ENCODE results near the gene RBP3.

RBP3 gene

GRCh38 chr10:47396311-47396717 lies 48.2 kb downstream of the RBP3 start:
- Histone ChIP-seq H3K9me2 (replicated peaks; ENCODE audit: insufficient read depth, low read length) (no peaks in the 10 kb centered on the region), H3K4me2 (ENCODE audit: low read depth, low read length) (no peak overlapping the region), H4K20me1 (ENCODE audit: insufficient read depth, low read length) (no peaks in the 10 kb centered on the region), H3K4me3 (ENCODE audit: low read length) (no peak overlapping the region), H3K9me3 (replicated peaks; ENCODE audit: insufficient read depth, low read length) (no peaks in the 10 kb centered on the region), H3K4me1 (ENCODE audit: low read length) (no peaks in the 10 kb centered on the region), H3K27me3 (replicated peaks; ENCODE audit: insufficient read depth, low read length) (peaks cover 6% of the 10 kb centered on the region; the same call in 1 of the 2 replicates), H2AFZ (ENCODE audit: low read length) (no peak overlapping the region), H3K9ac (ENCODE audit: low read length) (no peak overlapping the region), H3K79me2 (ENCODE audit: low read length) (no peaks in the 10 kb centered on the region), H3K36me3 (replicated peaks; ENCODE audit: insufficient read depth, low read length) (no peaks in the 10 kb centered on the region), H3F3A (ENCODE audit: insufficient read depth, low read length) (no peaks in the 10 kb centered on the region), H3K27ac (ENCODE audit: low read length) (no peak overlapping the region)
- TF ChIP-seq EZH2 (optimal IDR thresholded peaks at IDR 0.05; ENCODE audit: low read depth, low read length) (no peak), EZH2phosphoT487 (IDR thresholded peaks at IDR 0.05; ENCODE audit: low read length) (no peak)
- TF ChIP-seq, protein P1, sequence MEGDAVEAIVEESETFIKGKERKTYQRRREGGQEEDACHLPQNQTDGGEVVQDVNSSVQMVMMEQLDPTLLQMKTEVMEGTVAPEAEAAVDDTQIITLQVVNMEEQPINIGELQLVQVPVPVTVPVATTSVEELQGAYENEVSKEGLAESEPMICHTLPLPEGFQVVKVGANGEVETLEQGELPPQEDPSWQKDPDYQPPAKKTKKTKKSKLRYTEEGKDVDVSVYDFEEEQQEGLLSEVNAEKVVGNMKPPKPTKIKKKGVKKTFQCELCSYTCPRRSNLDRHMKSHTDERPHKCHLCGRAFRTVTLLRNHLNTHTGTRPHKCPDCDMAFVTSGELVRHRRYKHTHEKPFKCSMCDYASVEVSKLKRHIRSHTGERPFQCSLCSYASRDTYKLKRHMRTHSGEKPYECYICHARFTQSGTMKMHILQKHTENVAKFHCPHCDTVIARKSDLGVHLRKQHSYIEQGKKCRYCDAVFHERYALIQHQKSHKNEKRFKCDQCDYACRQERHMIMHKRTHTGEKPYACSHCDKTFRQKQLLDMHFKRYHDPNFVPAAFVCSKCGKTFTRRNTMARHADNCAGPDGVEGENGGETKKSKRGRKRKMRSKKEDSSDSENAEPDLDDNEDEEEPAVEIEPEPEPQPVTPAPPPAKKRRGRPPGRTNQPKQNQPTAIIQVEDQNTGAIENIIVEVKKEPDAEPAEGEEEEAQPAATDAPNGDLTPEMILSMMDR (IDR thresholded peaks at IDR 0.05; ENCODE audit: low read length), result no peak
- no peak for DNase-seq

GRCh38 chr10:47397256-47397655 lies 49.1 kb downstream of the RBP3 start:
- no peak for DNase-seq

GRCh38 chr10:47400251-47400650 lies 52.1 kb downstream of the RBP3 start:
- H3K27me3 ChIP-seq (replicated peaks; ENCODE audit: insufficient read depth, low read length), result no peaks in the 10 kb centered on the region
- H4K20me1 ChIP-seq (ENCODE audit: insufficient read depth, low read length), result no peaks in the 10 kb centered on the region

More at GRCh38 chr10:47397256-47397655, 49.1 kb downstream of the RBP3 start:
- Histone ChIP-seq H3K9me3 (replicated peaks; ENCODE audit: insufficient read depth, low read length) (no peaks in the 10 kb centered on the region), H3K9ac (ENCODE audit: low read length) (no peak overlapping the region), H4K20me1 (ENCODE audit: insufficient read depth, low read length) (no peaks in the 10 kb centered on the region), H3F3A (ENCODE audit: insufficient read depth, low read length) (no peaks in the 10 kb centered on the region), H3K4me2 (ENCODE audit: low read depth, low read length) (no peak overlapping the region), H2AFZ (ENCODE audit: low read length) (no peak overlapping the region), H3K79me2 (ENCODE audit: low read length) (no peaks in the 10 kb centered on the region), H3K27me3 (replicated peaks; ENCODE audit: insufficient read depth, low read length) (peaks cover 6% of the 10 kb centered on the region; the same call in 1 of the 2 replicates), H3K9me2 (replicated peaks; ENCODE audit: insufficient read depth, low read length) (no peaks in the 10 kb centered on the region), H3K36me3 (replicated peaks; ENCODE audit: insufficient read depth, low read length) (no peaks in the 10 kb centered on the region), H3K27ac (ENCODE audit: low read length) (no peak overlapping the region), H3K4me1 (ENCODE audit: low read length) (no peaks in the 10 kb centered on the region), H3K4me3 (ENCODE audit: low read length) (no peak overlapping the region)
- TF ChIP-seq EZH2phosphoT487 (IDR thresholded peaks at IDR 0.05; ENCODE audit: low read length), result no peak
- no peak for TF ChIP-seq EZH2 (optimal IDR thresholded peaks at IDR 0.05; ENCODE audit: low read depth, low read length)
- TF ChIP-seq, protein P1 (IDR thresholded peaks at IDR 0.05; ENCODE audit: low read length), result no peak

More at GRCh38 chr10:47400251-47400650, 52.1 kb downstream of the RBP3 start:
- Histone ChIP-seq H3K9me2 (replicated peaks; ENCODE audit: insufficient read depth, low read length) (no peaks in the 10 kb centered on the region), H3K4me2 (ENCODE audit: low read depth, low read length) (no peak overlapping the region), H3K9me3 (replicated peaks; ENCODE audit: insufficient read depth, low read length) (no peaks in the 10 kb centered on the region), H3K9ac (ENCODE audit: low read length) (no peak overlapping the region), H3K4me1 (ENCODE audit: low read length) (no peaks in the 10 kb centered on the region), H3K27ac (ENCODE audit: low read length) (no peak overlapping the region), H2AFZ (ENCODE audit: low read length) (no peak overlapping the region), H3K36me3 (replicated peaks; ENCODE audit: insufficient read depth, low read length) (no peaks in the 10 kb centered on the region), H3K79me2 (ENCODE audit: low read length) (no peaks in the 10 kb centered on the region), H3K4me3 (ENCODE audit: low read length) (no peak overlapping the region), H3F3A (ENCODE audit: insufficient read depth, low read length) (no peaks in the 10 kb centered on the region)
- no peak for TF ChIP-seq EZH2phosphoT487 (IDR thresholded peaks at IDR 0.05; ENCODE audit: low read length)
- TF ChIP-seq, protein P1 (IDR thresholded peaks at IDR 0.05; ENCODE audit: low read length), result no peak
- TF ChIP-seq EZH2 (optimal IDR thresholded peaks at IDR 0.05; ENCODE audit: low read depth, low read length), result no peak
- no peak for DNase-seq
